Activated naive CD8-positive, alpha-beta T cell treated with anti-CD3 and anti-CD28 coated beads, Interleukin-2, amount 10 ng/mL, durations not matched to agents 7 days and 5 days (primary cell): ENCODE data around the gene NUPR2. TPM values are rescaled to one million over a fixed set of nuclear protein-coding genes. Genes with fewer than 3 reads are reported as not detected.
"Not testable (repeated sequence)": the region's sequence is repeated elsewhere in the genome, so short reads cannot be mapped to it uniquely, and the experiment has no call there.

Experiments
- ATAC-seq: fragments of 150-1000 bp; cut with Tn5 transposase; one replicate; pipeline ENCODE4 v1.10.0; 2021; ENCODE audit warnings: low read depth, moderate library complexity
- POLR2A ChIA-PET: fragments of 350-600 bp; sonication (Branson Sonifier 250); formaldehyde crosslinking; loops from one replicate; lab custom pipeline; 2021; ENCODE audit warnings: antibody characterized with exemption; lab: Charles Lee
- DNase-seq: peaks from one replicate; pipeline ENCODE4 v3.0.0; 2021
- H3K27ac Mint-ChIP-seq: one replicate; pipeline ENCODE4 v1.8.0; 2022; ENCODE audit warnings: mild to moderate bottlenecking, mixed read lengths
- H3K27me3 Mint-ChIP-seq: one replicate; pipeline ENCODE4 v1.8.0; 2022; ENCODE audit warnings: mild to moderate bottlenecking, moderate library complexity, mixed read lengths
- H3K36me3 Mint-ChIP-seq: one replicate; pipeline ENCODE4 v1.8.0; 2021; ENCODE audit warnings: mild to moderate bottlenecking, mixed read lengths
- H3K4me1 Mint-ChIP-seq: one replicate; pipeline ENCODE4 v1.8.0; 2021; ENCODE audit warnings: mixed read lengths
- H3K4me3 Mint-ChIP-seq: one replicate; pipeline ENCODE4 v1.8.0; 2022; ENCODE audit warnings: mild to moderate bottlenecking, moderate library complexity, mixed read lengths
- H3K9me3 Mint-ChIP-seq: one replicate; pipeline ENCODE4 v1.8.0; 2021; ENCODE audit warnings: mixed read lengths
- total RNA-seq, 2 experiments: library from RNA; stranded (reverse); gene quantifications; one replicate each; pipeline ENCODE4 v1.2.3, GENCODE V29; 2021

Gene NUPR2, protein sequence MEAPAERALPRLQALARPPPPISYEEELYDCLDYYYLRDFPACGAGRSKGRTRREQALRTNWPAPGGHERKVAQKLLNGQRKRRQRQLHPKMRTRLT
- not detected for total RNA-seq

DNA sequence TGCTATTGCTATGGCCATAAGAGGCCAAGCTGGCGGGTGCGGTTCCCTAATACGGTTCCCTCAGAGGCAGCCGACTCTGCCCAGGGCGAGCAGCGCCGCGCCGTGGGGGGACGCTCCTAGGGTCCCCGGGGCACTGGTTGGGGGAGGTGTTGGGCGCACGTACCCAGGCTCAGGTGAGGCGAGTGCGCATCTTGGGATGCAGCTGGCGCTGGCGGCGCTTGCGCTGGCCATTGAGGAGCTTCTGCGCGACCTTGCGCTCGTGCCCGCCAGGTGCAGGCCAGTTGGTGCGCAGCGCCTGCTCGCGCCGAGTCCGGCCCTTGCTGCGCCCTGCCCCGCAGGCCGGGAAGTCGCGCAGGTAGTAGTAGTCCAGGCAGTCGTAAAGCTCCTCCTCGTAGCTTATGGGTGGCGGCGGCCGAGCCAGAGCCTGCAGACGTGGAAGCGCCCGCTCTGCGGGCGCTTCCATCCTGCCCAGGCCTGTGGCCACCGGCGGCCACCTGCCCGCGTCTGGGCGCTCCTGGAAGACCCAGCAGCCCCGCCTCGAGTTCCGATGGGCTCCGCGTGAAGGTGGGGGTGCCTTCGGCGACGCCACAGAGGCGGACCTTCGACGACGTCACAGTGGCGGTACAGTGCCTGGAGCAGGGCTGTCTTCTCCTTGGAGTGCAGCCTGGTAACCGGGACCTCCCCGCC, at the start of gene NUPR2:
Gene NUPR2 (minus strand): TSS at position 566 of the 687 bp plus-strand sequence. CDS start 103 bp downstream, at position 463.
- H3K27ac Mint-ChIP-seq = no peak within 1 kb of the TSS
- no peaks in the 10 kb centered on the region for H3K9me3 Mint-ChIP-seq
- no peaks in the 10 kb centered on the region for H3K36me3 Mint-ChIP-seq
- ATAC-seq (no peak), DNase-seq (no peak)
- POLR2A ChIA-PET = no interaction called here
- no peaks in the 10 kb centered on the region for H3K4me1 Mint-ChIP-seq
- no peak within 1 kb of the TSS for H3K4me3 Mint-ChIP-seq
- H3K27me3 Mint-ChIP-seq = peaks cover 12% of the 10 kb centered on the region

DNA sequence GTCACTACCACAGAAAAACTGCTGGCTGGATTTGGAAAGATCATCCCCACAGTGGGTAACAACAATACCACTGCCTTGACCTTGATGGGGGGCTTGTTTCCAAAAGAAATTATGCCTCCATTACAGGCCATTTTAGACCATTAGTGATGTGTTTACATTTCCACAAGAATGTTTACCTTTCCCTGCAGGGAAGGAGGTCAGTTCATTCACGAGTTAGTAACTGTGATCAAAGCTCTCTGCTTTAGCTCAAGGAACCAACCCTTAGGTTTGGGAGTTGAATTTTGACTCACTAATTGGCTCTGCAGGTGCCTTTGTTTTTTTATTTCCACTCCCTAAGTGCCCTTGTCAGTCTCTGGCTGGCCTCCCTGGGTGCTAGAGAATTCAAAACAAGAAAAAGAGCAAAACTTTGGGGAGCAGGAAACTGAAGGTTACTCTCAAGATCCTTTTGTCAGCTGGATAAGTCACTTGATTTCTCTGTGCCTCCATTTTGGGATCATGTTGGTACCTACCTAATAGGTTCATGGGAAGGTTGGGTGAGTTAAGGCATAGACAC, 41.1 kb upstream of the NUPR2 start:
- no peaks in the 10 kb centered on the region for H3K27me3 Mint-ChIP-seq
- no peak overlapping the region for H3K4me3 Mint-ChIP-seq
- DNase-seq = no peak
- peaks cover 13% of the 10 kb centered on the region for H3K9me3 Mint-ChIP-seq
- no peak for ATAC-seq
- no peaks in the 10 kb centered on the region for H3K4me1 Mint-ChIP-seq
- H3K27ac Mint-ChIP-seq = no peak overlapping the region
- POLR2A ChIA-PET = no interaction called here
- H3K36me3 Mint-ChIP-seq = no peaks in the 10 kb centered on the region

DNA sequence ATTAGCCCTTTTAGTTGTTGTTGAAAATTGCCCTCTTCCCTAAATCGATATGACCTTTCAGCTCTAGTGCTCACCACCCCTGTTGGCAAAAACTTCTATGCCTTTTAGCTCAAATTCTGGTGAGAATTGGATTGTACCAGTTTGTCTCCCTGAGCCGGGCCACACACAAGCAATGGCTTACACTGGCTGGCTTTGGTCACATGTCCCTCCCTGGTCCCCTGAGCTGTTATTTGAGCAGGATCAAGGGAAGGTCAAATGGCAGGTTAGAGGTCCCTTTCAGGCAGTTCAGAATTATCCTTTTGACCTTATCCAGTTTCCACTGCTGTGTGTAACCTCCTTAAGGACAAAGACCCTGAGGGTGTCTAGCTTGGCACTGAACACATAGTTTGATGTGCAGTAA, 14.8 kb upstream of the NUPR2 start:
- H3K27ac Mint-ChIP-seq, H3K27me3 Mint-ChIP-seq, ATAC-seq, H3K4me3 Mint-ChIP-seq, H3K36me3 Mint-ChIP-seq, POLR2A ChIA-PET, H3K4me1 Mint-ChIP-seq, H3K9me3 Mint-ChIP-seq, DNase-seq: not testable (repeated sequence)

DNA sequence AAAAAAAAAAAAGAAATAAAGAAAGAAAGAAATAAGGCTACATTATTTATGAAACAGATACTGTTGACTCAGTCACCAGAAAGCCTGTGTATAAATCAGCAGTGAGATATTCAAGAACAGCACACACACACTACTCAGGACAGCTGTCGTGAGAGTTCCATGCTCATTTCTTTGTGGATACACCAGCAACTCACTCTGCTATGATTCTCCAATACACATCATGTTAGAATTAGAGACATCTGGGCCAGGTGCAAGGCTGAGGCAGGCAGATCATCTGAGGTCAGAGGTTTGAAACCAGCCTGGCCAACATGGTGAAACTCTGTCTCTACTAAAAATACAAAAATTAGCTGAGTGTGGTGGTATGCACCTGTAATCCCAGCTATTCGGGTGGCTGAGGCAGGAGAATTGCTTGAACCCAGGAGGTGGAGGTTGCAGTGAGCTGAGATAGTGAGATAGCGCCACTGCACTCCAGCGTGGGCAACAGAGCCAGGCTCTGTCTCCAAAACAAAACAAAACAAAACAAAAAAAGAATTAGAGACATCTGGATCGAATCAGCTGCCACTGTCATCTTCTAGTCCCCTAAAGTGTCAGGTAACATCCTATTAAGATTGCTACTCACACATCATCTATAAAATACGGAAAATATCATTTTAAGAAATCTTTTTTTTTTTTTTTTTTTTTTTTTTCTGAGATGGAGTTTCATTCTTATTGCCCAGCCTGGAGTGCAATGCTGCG, 11.2 kb upstream of the NUPR2 start:
- Mint-ChIP-seq H3K9me3 (no peaks in the 10 kb centered on the region), H3K4me3 (no peak overlapping the region), H3K36me3 (no peaks in the 10 kb centered on the region), H3K27ac (no peak overlapping the region), H3K4me1 (no peaks in the 10 kb centered on the region), H3K27me3 (no peaks in the 10 kb centered on the region)
- POLR2A ChIA-PET = no interaction called here
- DNase-seq (no peak), ATAC-seq (no peak)

DNA sequence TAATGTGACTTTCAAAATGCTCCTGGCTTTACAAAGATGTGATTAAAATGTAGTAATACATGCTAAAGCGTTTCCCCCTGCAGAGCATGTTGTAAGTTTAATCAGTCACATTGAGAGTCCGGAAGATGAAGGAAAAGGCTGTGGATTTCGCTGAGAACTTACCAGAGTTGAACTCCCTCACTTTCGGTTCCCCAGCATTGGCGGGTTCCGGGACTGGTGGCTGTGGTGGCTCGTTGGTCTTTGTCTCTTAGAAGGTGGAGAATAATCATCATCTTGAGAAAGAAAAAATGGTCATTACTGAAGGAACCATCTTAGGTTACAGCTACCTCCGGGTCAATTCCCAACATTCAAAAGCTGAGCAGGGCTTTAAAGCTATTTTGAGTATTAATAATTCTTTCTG, 9.6 kb upstream of the NUPR2 start:
- Mint-ChIP-seq H3K4me1 (no peaks in the 10 kb centered on the region), H3K4me3 (no peak overlapping the region), H3K27ac (no peak overlapping the region), H3K27me3 (no peaks in the 10 kb centered on the region), H3K9me3 (no peaks in the 10 kb centered on the region), H3K36me3 (no peaks in the 10 kb centered on the region)
- ATAC-seq = no peak
- POLR2A ChIA-PET = no interaction called here
- no peak for DNase-seq

DNA sequence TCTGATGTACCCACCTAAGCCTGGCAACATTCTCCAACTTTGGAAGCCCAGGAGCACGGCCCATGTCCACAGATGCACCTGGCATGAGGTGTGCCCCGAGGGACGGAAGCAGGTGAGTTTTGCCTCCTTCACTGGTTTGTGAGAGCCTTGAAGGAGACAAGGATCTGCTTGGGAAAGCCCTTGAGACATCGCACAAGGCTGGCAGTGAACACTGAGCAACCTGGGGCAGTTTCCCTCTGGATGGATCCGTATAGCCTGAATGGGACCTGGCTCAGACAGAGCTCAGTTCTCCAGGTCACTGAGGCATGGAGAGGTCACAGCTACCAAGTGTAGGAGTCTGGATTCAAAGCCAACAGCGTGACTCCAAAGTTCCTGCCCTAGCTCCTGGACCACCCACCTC, 8.8 kb upstream of the NUPR2 start:
- DNase-seq = no peak
- Mint-ChIP-seq H3K4me1 (no peaks in the 10 kb centered on the region), H3K27ac (no peak overlapping the region)

DNA sequence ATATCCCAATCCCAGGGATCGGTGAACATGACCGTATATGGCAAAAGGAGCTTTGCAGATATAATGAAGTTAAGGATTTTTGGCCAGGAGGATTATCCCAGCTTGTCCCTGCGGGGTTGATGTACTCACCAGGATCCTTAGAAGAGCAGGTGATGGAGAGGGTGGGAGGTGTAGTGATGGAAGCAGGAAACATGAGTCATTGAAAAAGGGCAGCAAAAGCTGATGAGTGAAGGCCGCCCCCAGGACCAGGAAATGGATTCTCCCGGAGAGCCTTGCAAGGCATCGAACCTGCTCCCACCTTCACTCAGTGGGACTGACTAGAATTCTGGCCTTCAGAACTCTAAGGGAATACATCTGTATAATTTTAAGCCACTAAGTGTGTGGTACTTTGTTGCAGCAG, 5.2 kb upstream of the NUPR2 start:
- Mint-ChIP-seq H3K4me1 (no peaks in the 10 kb centered on the region), H3K27me3 (peaks cover 6% of the 10 kb centered on the region), H3K27ac (no peak overlapping the region), H3K9me3 (no peaks in the 10 kb centered on the region), H3K4me3 (no peak overlapping the region), H3K36me3 (no peaks in the 10 kb centered on the region)
- no peak for DNase-seq
- POLR2A ChIA-PET = no interaction called here
- ATAC-seq = no peak

More for the DNA sequence above, 8.8 kb upstream of the NUPR2 start:
- H3K4me3 Mint-ChIP-seq = no peak overlapping the region
- no peaks in the 10 kb centered on the region for H3K9me3 Mint-ChIP-seq
- no peak for ATAC-seq
- POLR2A ChIA-PET = no interaction called here
- no peaks in the 10 kb centered on the region for H3K36me3 Mint-ChIP-seq
- H3K27me3 Mint-ChIP-seq = no peaks in the 10 kb centered on the region

DNA sequence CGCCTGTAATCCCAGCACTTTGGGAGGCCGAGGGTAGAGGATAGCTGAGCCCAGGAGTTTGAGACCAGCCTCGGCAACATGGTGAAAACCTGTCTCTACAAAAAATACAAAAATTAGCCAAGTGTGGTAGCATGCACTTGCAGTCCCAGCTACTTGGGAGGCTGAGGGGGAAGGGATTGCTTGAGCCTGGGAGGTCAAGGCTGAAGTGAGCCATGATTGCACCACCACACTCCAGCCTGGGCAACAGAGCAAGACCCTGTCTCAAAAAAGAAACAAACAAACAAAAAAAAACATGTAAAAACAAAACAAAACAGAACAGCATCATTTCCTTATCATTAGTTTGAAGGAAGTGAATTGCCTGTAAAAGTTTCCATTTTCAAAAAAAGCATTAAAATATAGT, 4.0 kb downstream of the NUPR2 start:
- H3K4me3 Mint-ChIP-seq, H3K9me3 Mint-ChIP-seq, POLR2A ChIA-PET, ATAC-seq, H3K27me3 Mint-ChIP-seq, H3K36me3 Mint-ChIP-seq, DNase-seq, H3K27ac Mint-ChIP-seq: not testable (repeated sequence)
- peaks cover 11% of the 10 kb centered on the region for H3K4me1 Mint-ChIP-seq

DNA sequence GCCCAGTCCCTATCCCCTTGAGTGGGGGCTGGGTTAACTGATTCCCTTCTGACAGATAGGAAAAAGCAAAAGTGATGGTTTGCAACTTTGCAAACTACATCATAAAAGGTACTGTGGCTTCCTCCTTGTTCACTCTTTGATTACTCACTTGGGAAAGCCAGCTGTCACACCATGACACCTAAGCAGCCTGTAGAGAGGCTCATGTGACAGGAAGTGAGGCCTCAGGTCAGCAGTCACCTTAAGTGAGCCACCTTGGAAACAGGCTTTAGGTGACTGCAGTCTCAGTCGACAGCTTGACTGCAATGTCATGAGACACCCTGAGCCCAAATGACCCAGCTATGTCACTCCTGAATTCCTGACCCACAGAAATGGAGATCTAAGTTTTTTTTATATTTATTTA, 5.6 kb downstream of the NUPR2 start:
- POLR2A ChIA-PET = no interaction called here
- Mint-ChIP-seq H3K9me3 (peaks cover 4% of the 10 kb centered on the region), H3K4me3 (no peak overlapping the region), H3K27me3 (peaks cover 5% of the 10 kb centered on the region), H3K36me3 (peaks cover 9% of the 10 kb centered on the region), H3K27ac (no peak overlapping the region), H3K4me1 (peaks cover 17% of the 10 kb centered on the region)
- DNase-seq (no peak), ATAC-seq (no peak)

DNA sequence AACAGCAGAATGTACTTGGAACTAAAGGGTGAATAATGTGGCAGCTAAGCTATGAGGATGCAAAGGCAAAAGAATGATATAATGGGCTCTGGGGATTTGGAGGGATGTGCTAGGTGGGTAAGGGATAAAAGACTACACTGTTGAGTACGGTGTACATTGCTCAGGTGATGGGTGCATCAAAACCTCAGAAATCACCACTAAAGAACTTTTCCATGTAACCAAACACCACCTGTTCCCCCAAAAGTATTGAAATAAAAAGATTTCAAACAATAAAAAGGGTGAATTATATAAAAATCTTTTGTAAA, 8.3 kb downstream of the NUPR2 start:
- Mint-ChIP-seq H3K27ac (no peak overlapping the region), H3K9me3 (peaks cover 4% of the 10 kb centered on the region), H3K36me3 (peaks cover 20% of the 10 kb centered on the region), H3K4me1 (peaks cover 24% of the 10 kb centered on the region), H3K27me3 (no peaks in the 10 kb centered on the region), H3K4me3 (no peak overlapping the region)
- POLR2A ChIA-PET = no interaction called here
- DNase-seq = no peak
- no peak for ATAC-seq

DNA sequence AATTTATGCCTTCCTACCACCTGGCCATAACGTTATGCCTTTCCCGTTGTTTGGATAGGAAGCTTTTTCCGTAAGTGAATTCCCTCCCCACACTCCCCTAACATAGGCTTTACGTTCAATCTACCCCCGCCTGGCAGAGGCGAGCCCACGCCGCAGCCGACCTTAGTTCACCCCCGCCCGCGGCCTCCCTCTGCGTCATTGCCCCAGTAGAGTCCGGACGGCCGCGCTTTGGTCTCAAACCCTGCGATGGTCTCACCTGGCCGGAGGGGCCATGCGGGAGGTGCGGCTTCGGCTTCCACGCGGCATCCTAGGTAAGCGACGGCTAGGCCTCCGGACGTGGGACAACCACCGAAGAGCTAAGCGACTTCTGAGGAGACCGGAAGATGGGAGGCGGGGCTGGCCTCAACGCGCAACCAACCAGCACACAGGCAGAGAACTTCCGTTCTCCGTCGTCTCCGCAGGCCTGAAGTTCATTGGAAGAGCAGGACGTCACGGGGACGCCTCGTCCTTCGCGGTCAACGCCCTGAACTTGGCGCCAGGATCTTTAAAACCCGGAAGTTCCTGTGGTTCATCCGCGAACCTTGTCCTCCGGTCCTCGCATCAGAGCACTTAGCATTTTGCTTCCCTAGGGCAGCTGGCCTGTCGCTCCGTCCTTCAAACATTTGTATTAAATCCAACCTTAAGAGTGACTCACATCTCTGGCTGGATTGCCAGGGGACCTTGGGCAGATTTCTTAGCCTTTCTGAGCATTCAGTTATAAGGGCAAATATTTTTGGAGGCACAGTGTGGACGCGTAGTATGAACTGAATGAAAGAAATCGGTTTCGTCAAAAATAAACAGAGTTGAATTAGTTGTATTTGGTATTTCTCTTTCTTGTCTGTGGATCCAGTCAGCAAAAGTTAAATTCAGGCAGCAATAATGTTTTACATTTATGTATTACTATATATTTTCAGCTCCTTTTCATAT, 9.8 kb downstream of the NUPR2 start, which contains the start of gene CHCHD2:
Gene CHCHD2 (minus strand): TSS at position 369 of the 966 bp plus-strand sequence. CDS start 63 bp downstream, at position 306.
- H3K4me3 Mint-ChIP-seq = peak within 1 kb of the TSS; percentile 99
- H3K4me1 Mint-ChIP-seq = peaks cover 24% of the 10 kb centered on the region
- POLR2A ChIA-PET = interaction anchor here (0.6 to 2.5 kb wide), 14 partner anchors 17 to 1347 kb away, joined by 3 to 35 read pairs (median 5); partner anchors contain the start of genes CCT6A, NIPSNAP2, PSPH and SEC61G
- H3K27ac Mint-ChIP-seq = peak within 1 kb of the TSS; percentile 98
- H3K36me3 Mint-ChIP-seq = peaks cover 24% of the 10 kb centered on the region
- DNase-seq (peak; percentile 85), ATAC-seq (peak; percentile 98)
- H3K9me3 Mint-ChIP-seq = peaks cover 4% of the 10 kb centered on the region
- H3K27me3 Mint-ChIP-seq = no peaks in the 10 kb centered on the region

DNA sequence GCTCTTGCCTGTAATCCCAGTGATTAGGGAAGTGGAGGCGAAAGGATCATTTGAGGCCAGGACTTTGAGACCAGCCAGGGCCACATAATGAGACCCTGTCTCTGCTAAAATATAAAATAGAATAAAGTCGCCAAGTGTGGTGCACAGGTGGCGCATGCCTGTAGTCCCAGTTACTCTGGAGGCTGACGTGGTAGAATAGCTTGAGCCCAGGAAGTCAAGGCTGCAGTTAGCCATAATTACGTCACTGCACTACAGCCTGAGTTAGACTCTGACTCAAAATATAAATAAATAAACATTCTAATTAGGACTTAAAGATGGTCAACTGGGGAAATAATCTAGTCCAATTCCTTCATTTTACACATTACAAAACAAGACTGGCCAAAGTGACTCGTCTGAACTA, 10.7 kb downstream of the NUPR2 start:
- H3K9me3 Mint-ChIP-seq = peaks cover 4% of the 10 kb centered on the region
- peak overlapping the region; percentile 98 for H3K27ac Mint-ChIP-seq
- peaks cover 28% of the 10 kb centered on the region for H3K36me3 Mint-ChIP-seq
- peaks cover 22% of the 10 kb centered on the region for H3K4me1 Mint-ChIP-seq
- POLR2A ChIA-PET = interaction anchor here (0.6 to 2.5 kb wide), 9 partner anchors 16 to 1346 kb away, joined by 3 to 35 read pairs (median 5); partner anchors contain the start of genes CCT6A, NIPSNAP2, PSPH and SEC61G
- no peaks in the 10 kb centered on the region for H3K27me3 Mint-ChIP-seq
- ATAC-seq = peak; percentile 21
- peak overlapping the region; percentile 99 for H3K4me3 Mint-ChIP-seq
- DNase-seq = no peak

DNA sequence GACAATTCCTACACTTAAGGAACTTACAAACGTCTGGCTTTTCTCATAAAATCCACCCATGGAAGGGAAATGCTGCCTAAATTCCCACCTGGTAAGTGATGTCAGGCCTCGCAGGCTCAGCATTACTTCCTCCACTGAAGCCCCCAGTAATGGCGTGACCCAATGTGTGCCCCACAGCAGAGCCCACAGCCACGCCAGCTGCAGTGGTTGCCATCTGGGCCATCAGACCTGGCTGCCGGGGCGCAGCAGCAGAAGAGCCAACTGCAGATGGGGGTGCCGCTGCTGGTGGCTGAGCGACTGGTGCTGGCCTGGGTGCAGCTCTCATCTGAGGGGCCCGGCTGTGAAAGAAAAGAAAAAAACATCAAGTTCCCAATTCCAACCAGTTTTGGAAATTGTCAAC, 12.1 kb downstream of the NUPR2 start:
- H3K27ac Mint-ChIP-seq, H3K27me3 Mint-ChIP-seq, ATAC-seq, POLR2A ChIA-PET, DNase-seq, H3K4me3 Mint-ChIP-seq, H3K9me3 Mint-ChIP-seq: not testable (repeated sequence)
- peaks cover 20% of the 10 kb centered on the region for H3K4me1 Mint-ChIP-seq
- peaks cover 36% of the 10 kb centered on the region for H3K36me3 Mint-ChIP-seq
